Smooth muscle cell (in vitro differentiated cells): ENCODE measurements around the gene NGEF. TPM values are rescaled to one million over a fixed set of nuclear protein-coding genes. Genes with fewer than 3 reads are reported as not detected.
A peak's percentile ranks its signal among the peaks of the same experiment; 100 is the strongest.
"Not testable (repeated sequence)": the region's sequence is repeated elsewhere in the genome, so short reads cannot be mapped to it uniquely, and the experiment has no call there.

Experiments
- DNase-seq: peaks from one replicate; lab custom pipeline; 2025; ENCODE audit not compliant: unreplicated experiment; lab: John Stamatoyannopoulos, UW
- H2AFZ ChIP-seq: fragments of 200-600 bp; sonication (generic); 2 replicates; pipeline ENCODE4 v1.6.0; 2016; ENCODE audit warnings: antibody characterized with exemption, low read depth, mild to moderate bottlenecking
- H3F3A ChIP-seq: fragments of 200-600 bp; sonication (generic); 2 replicates; pipeline ENCODE4 v1.6.0; 2017; ENCODE audit warnings: antibody characterized with exemption, low read depth
- H3K27ac ChIP-seq: fragments of 200-600 bp; sonication (generic); 2 replicates; pipeline ENCODE4 v1.5.1; 2016; ENCODE audit warnings: low read depth, mild to moderate bottlenecking
- H3K27me3 ChIP-seq: fragments of 200-600 bp; sonication (generic); 2 replicates; pipeline ENCODE4 v1.6.1; 2016; ENCODE audit warnings: low read depth, mild to moderate bottlenecking
- H3K36me3 ChIP-seq: fragments of 200-600 bp; sonication (generic); 2 replicates; pipeline ENCODE4 v1.5.1; 2016; ENCODE audit warnings: low read depth
- H3K4me1 ChIP-seq: fragments of 200-600 bp; sonication (generic); 2 replicates; pipeline ENCODE4 v1.5.1; 2016; ENCODE audit warnings: low read depth
- H3K4me2 ChIP-seq: fragments of 200-600 bp; sonication (generic); 2 replicates; pipeline ENCODE4 v1.6.0; 2016; ENCODE audit warnings: mild to moderate bottlenecking
- H3K4me3 ChIP-seq: fragments of 200-600 bp; sonication (generic); 2 replicates; pipeline ENCODE4 v1.5.1; 2016; ENCODE audit warnings: mild to moderate bottlenecking
- H3K79me2 ChIP-seq: fragments of 200-600 bp; sonication (generic); 2 replicates; pipeline ENCODE4 v1.6.0; 2016; ENCODE audit warnings: low read depth, mild to moderate bottlenecking
- H3K9ac ChIP-seq: fragments of 200-600 bp; sonication (generic); 2 replicates; pipeline ENCODE4 v1.6.0; 2016; ENCODE audit warnings: low read depth
- H3K9me3 ChIP-seq: fragments of 200-600 bp; sonication (generic); replicated peaks from 2 replicates; pipeline ENCODE4 v1.5.1; 2016; ENCODE audit warnings: low read depth
- H4K20me1 ChIP-seq: fragments of 200-600 bp; sonication (generic); 2 replicates; pipeline ENCODE4 v1.6.0; 2016; ENCODE audit warnings: low read depth
- CTCF ChIP-seq: fragments of 200-600 bp; sonication (generic); IDR thresholded peaks from 2 replicates; pipeline ENCODE4 v1.5.1; 2017; ENCODE audit warnings: borderline replicate concordance, mild to moderate bottlenecking, antibody characterized with exemption; ENCODE audit not compliant: insufficient read depth, poor library complexity, severe bottlenecking
- WGBS: methylation state at CpG from one replicate; pipeline ENCODE4 v1.1.7; 2016; ENCODE audit warnings: low lambda C conversion rate; 5-methylcytosine and 5-hydroxymethylcytosine counted together
- polyA plus RNA-seq: library from polyadenylated mRNA; unstranded; fragments of >200 nt; fragmentation: Nextera tagmentation; extraction: Ambion mirVana; gene quantifications from 2 replicates; pipeline ENCODE4 v1.2.1, GENCODE V29; 2016
- total RNA-seq: library from RNA; depleted of rRNA; stranded (reverse); fragments of >200 nt; gene quantifications from 2 replicates; pipeline ENCODE4 v1.2.3, GENCODE V29; 2014

Gene NGEF
- total and polyA plus RNA-seq, 2 experiments from 2014 or later = 0.09 TPM; not detected in 1

GRCh38 chr2:233055362-233055761 is 42.3 kb upstream of the NGEF start:
- Histone ChIP-seq H3K9me3 (no peaks in the 10 kb centered on the region), H3K27ac (no peak overlapping the region), H2AFZ (no peak overlapping the region), H3K4me2 (no peak overlapping the region), H3K27me3 (no peaks in the 10 kb centered on the region), H3K9ac (no peak overlapping the region), H3K36me3 (no peaks in the 10 kb centered on the region), H3K79me2 (no peaks in the 10 kb centered on the region), H3K4me3 (no peak overlapping the region), H4K20me1 (no peaks in the 10 kb centered on the region), H3F3A (no peaks in the 10 kb centered on the region), H3K4me1 (no peaks in the 10 kb centered on the region)
- no peak for TF ChIP-seq CTCF
- WGBS = 92% methylated on average over 2 of the region's 2 CpGs
- DNase-seq = no peak

GRCh38 chr2:233053928-233054784 is 41.1 kb upstream of the NGEF start:
- no peaks in the 10 kb centered on the region for H3K79me2 ChIP-seq
- no peak overlapping the region for H3K4me3 ChIP-seq
- no peaks in the 10 kb centered on the region for H3K9me3 ChIP-seq
- H3K9ac ChIP-seq = no peak overlapping the region
- no peaks in the 10 kb centered on the region for H3K4me1 ChIP-seq
- peak overlapping the region; percentile 33 for H3K4me2 ChIP-seq
- WGBS = 22% methylated on average over 22 of the region's 22 CpGs
- no peak overlapping the region for H3K27ac ChIP-seq
- H3F3A ChIP-seq = no peaks in the 10 kb centered on the region
- no peaks in the 10 kb centered on the region for H4K20me1 ChIP-seq
- peak overlapping the region; percentile 55 for H2AFZ ChIP-seq
- H3K36me3 ChIP-seq = no peaks in the 10 kb centered on the region
- DNase-seq = no peak
- H3K27me3 ChIP-seq = no peaks in the 10 kb centered on the region
- TF ChIP-seq CTCF = peak; percentile 94

- 94% methylated on average over 4 of the region's 4 CpGs for WGBS
Observed at GRCh38 chr2:233052517-233052916, 39.5 kb upstream of the NGEF start.

GRCh38 chr2:233051241-233052149 is 38.4 kb upstream of the NGEF start:
- no peak overlapping the region for H3K27ac ChIP-seq
- no peak overlapping the region for H3K4me2 ChIP-seq
- H2AFZ ChIP-seq = peak overlapping the region; percentile 12
- WGBS = 23% methylated on average over 24 of the region's 24 CpGs
- H3K9me3 ChIP-seq = no peaks in the 10 kb centered on the region
- DNase-seq = no peak
- no peak overlapping the region for H3K4me3 ChIP-seq
- no peaks in the 10 kb centered on the region for H4K20me1 ChIP-seq
- H3K36me3 ChIP-seq = no peaks in the 10 kb centered on the region
- H3K79me2 ChIP-seq = no peaks in the 10 kb centered on the region
- TF ChIP-seq CTCF = no peak
- no peaks in the 10 kb centered on the region for H3K27me3 ChIP-seq
- H3K4me1 ChIP-seq = no peaks in the 10 kb centered on the region
- H3F3A ChIP-seq = no peaks in the 10 kb centered on the region
- no peak overlapping the region for H3K9ac ChIP-seq

More at GRCh38 chr2:233052517-233052916, 39.5 kb upstream of the NGEF start:
- H3K4me1 ChIP-seq, H3F3A ChIP-seq, H4K20me1 ChIP-seq, H3K27ac ChIP-seq, H3K36me3 ChIP-seq, H3K4me2 ChIP-seq, H3K9me3 ChIP-seq, DNase-seq, H3K9ac ChIP-seq, H3K4me3 ChIP-seq, H3K79me2 ChIP-seq, H2AFZ ChIP-seq, H3K27me3 ChIP-seq: not testable (repeated sequence)
